Astrocyte (in vitro differentiated cells and primary cell): ENCODE data around the gene FSIP1. TPM values are rescaled to one million over a fixed set of nuclear protein-coding genes. Genes with fewer than 3 reads are reported as not detected.

Experiments used
- DNase-seq: peaks from one replicate; pipeline ENCODE4 v3.0.0-alpha.2; 2010; ENCODE audit warnings: low read depth
- FAIRE-seq: peaks from 2 replicates; lab custom pipeline; 2011; peaks lifted over from hg19 to GRCh38; lab: Jason Lieb, UNC
- H2AFZ ChIP-seq: 2 replicates; pipeline ENCODE4 v1.6.0; 2012; ENCODE audit warnings: low read depth, low read length, inconsistent platforms
- H3K27ac ChIP-seq: 2 replicates; pipeline ENCODE4 v1.5.1; 2011; ENCODE audit warnings: low read depth, low read length, inconsistent platforms
- H3K27me3 ChIP-seq: 2 replicates; pipeline ENCODE4 v1.6.0; 2011; ENCODE audit warnings: low read length, inconsistent platforms; ENCODE audit not compliant: insufficient read depth
- H3K36me3 ChIP-seq: 2 replicates; pipeline ENCODE4 v1.5.1; 2011; ENCODE audit warnings: low read length, inconsistent platforms; ENCODE audit not compliant: insufficient read depth
- H3K4me1 ChIP-seq: 2 replicates; pipeline ENCODE4 v1.5.1; 2011; ENCODE audit warnings: low read length, inconsistent platforms; ENCODE audit not compliant: insufficient read depth
- H3K4me2 ChIP-seq: 2 replicates; pipeline ENCODE4 v1.6.0; 2012; ENCODE audit warnings: low read length, inconsistent platforms
- H3K4me3 ChIP-seq: 2 replicates; pipeline ENCODE4 v1.5.1; 2011; ENCODE audit warnings: low read depth, mild to moderate bottlenecking, low read length, inconsistent platforms; ENCODE audit not compliant: insufficient read depth
- H3K79me2 ChIP-seq: 2 replicates; pipeline ENCODE4 v1.6.0; 2012; ENCODE audit warnings: mild to moderate bottlenecking, low read length, inconsistent platforms; ENCODE audit not compliant: insufficient read depth
- H3K9ac ChIP-seq: 2 replicates; pipeline ENCODE4 v1.6.0; 2012; ENCODE audit warnings: mild to moderate bottlenecking, low read length, inconsistent platforms
- H3K9me3 ChIP-seq: 2 replicates; pipeline ENCODE4 v1.5.1; 2012; ENCODE audit warnings: low read depth, mild to moderate bottlenecking, low read length, inconsistent platforms; ENCODE audit not compliant: insufficient read depth
- H4K20me1 ChIP-seq: 2 replicates; pipeline ENCODE4 v1.6.0; 2012; ENCODE audit warnings: low read length, inconsistent platforms; ENCODE audit not compliant: insufficient read depth
- H3K27ac Mint-ChIP-seq: one replicate; pipeline ENCODE4 v1.8.0; 2021; ENCODE audit warnings: mild to moderate bottlenecking, mixed read lengths; ENCODE audit not compliant: unreplicated experiment
- H3K27me3 Mint-ChIP-seq: one replicate; pipeline ENCODE4 v1.8.0; 2021; ENCODE audit warnings: low read depth, mixed read lengths; ENCODE audit not compliant: unreplicated experiment
- H3K36me3 Mint-ChIP-seq: one replicate; pipeline ENCODE4 v1.8.0; 2021; ENCODE audit warnings: low read depth, mixed read lengths; ENCODE audit not compliant: unreplicated experiment
- H3K4me1 Mint-ChIP-seq: one replicate; pipeline ENCODE4 v1.8.0; 2021; ENCODE audit warnings: low read depth, mixed read lengths; ENCODE audit not compliant: unreplicated experiment
- H3K4me3 Mint-ChIP-seq: one replicate; pipeline ENCODE4 v1.8.0; 2021; ENCODE audit warnings: mild to moderate bottlenecking, moderate library complexity, mixed read lengths; ENCODE audit not compliant: unreplicated experiment
- H3K9me3 Mint-ChIP-seq: one replicate; pipeline ENCODE4 v1.8.0; 2021; ENCODE audit warnings: mild to moderate bottlenecking, mixed read lengths; ENCODE audit not compliant: unreplicated experiment
- EZH2 ChIP-seq: IDR thresholded peaks from 2 replicates; pipeline ENCODE4 v1.6.1; 2012; ENCODE audit warnings: mild to moderate bottlenecking, low read length, inconsistent platforms; ENCODE audit not compliant: insufficient read depth
- total RNA-seq: library from RNA; stranded (reverse); gene quantifications from 2 replicates; pipeline ENCODE4 v1.2.1, GENCODE V29; 2021
- TF ChIP-seq, protein P1 (sequence below): IDR thresholded peaks from 2 replicates; pipeline ENCODE4 v1.5.1; 2011; ENCODE audit warnings: low read depth, mild to moderate bottlenecking, inconsistent platforms, low read length, moderate library complexity; ENCODE audit not compliant: insufficient read depth

FSIP1 gene
- total RNA-seq, 1 donor from 2014 or later = 0.77 TPM

GRCh38 chr15:39737196-39737550 lies 45.5 kb downstream of the FSIP1 start:
- FAIRE-seq = no peak
- no peak overlapping the region for H3K27ac Mint-ChIP-seq
- no peak overlapping the region for H3K4me3 Mint-ChIP-seq
- Histone ChIP-seq H3K4me3 (no peak overlapping the region), H3K79me2 (no peaks in the 10 kb centered on the region), H3K36me3 (no peaks in the 10 kb centered on the region), H2AFZ (no peak overlapping the region), H3K27me3 (no peaks in the 10 kb centered on the region), H3K4me1 (no peaks in the 10 kb centered on the region), H3K4me2 (no peak overlapping the region), H3K27ac (no peak overlapping the region), H4K20me1 (no peaks in the 10 kb centered on the region), H3K9ac (no peak overlapping the region), H3K9me3 (no peaks in the 10 kb centered on the region)
- H3K27me3 Mint-ChIP-seq = no peaks in the 10 kb centered on the region
- no peak for TF ChIP-seq EZH2
- TF ChIP-seq, protein P1, sequence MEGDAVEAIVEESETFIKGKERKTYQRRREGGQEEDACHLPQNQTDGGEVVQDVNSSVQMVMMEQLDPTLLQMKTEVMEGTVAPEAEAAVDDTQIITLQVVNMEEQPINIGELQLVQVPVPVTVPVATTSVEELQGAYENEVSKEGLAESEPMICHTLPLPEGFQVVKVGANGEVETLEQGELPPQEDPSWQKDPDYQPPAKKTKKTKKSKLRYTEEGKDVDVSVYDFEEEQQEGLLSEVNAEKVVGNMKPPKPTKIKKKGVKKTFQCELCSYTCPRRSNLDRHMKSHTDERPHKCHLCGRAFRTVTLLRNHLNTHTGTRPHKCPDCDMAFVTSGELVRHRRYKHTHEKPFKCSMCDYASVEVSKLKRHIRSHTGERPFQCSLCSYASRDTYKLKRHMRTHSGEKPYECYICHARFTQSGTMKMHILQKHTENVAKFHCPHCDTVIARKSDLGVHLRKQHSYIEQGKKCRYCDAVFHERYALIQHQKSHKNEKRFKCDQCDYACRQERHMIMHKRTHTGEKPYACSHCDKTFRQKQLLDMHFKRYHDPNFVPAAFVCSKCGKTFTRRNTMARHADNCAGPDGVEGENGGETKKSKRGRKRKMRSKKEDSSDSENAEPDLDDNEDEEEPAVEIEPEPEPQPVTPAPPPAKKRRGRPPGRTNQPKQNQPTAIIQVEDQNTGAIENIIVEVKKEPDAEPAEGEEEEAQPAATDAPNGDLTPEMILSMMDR = no peak
- H3K36me3 Mint-ChIP-seq = no peaks in the 10 kb centered on the region
- peaks cover 2% of the 10 kb centered on the region for H3K4me1 Mint-ChIP-seq
- no peak for DNase-seq
- no peaks in the 10 kb centered on the region for H3K9me3 Mint-ChIP-seq

DNA sequence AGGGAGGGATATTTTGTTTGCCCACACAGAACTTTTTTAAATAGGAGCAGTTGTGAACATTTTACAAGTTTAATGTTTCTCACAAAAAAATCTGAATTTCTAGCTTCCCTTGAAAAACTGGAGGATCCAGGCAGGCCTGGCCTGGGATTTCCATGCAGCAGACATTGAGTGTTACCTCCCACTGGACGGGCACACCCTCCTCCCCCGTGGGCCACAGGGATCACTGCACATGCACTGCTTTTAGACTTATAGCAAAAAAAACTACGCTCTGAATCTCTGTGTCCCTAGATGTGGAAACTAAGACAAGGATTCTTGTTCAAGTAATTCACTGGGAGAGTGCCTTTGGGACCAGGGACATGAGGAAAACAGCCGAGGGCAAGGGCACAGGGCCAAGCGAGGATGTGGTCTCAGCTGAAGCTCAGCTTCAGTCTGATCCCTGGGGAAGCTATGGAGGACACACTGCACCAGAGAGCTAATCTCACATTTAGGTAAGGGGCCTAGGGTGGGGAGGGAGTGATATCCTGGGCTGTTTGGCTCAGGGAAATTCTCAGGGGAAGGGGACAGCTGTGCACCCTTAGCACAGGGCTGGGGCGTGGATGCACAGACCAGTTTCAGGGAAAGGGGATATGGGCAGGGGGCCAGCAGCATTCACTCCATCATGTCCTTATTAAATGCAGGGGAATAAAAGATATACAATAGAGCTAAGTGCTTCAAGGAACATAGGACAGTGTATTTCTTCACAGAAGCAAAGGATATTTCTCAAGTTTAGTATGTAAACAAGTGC lies 46.0 kb downstream of the FSIP1 start:
- Mint-ChIP-seq H3K27ac (no peak overlapping the region), H3K4me3 (no peak overlapping the region), H3K27me3 (no peaks in the 10 kb centered on the region), H3K4me1 (peaks cover 2% of the 10 kb centered on the region), H3K36me3 (no peaks in the 10 kb centered on the region), H3K9me3 (no peaks in the 10 kb centered on the region)
- Histone ChIP-seq H3K9me3 (no peaks in the 10 kb centered on the region), H3K9ac (no peak overlapping the region), H3K4me2 (no peak overlapping the region), H3K4me1 (no peaks in the 10 kb centered on the region), H3K27me3 (no peaks in the 10 kb centered on the region), H3K27ac (no peak overlapping the region), H3K79me2 (no peaks in the 10 kb centered on the region), H3K4me3 (no peak overlapping the region), H3K36me3 (no peaks in the 10 kb centered on the region), H4K20me1 (no peaks in the 10 kb centered on the region), H2AFZ (no peak overlapping the region)
- no peak for FAIRE-seq
- DNase-seq = no peak
- TF ChIP-seq, protein P1 = no peak
- no peak for TF ChIP-seq EZH2

DNA sequence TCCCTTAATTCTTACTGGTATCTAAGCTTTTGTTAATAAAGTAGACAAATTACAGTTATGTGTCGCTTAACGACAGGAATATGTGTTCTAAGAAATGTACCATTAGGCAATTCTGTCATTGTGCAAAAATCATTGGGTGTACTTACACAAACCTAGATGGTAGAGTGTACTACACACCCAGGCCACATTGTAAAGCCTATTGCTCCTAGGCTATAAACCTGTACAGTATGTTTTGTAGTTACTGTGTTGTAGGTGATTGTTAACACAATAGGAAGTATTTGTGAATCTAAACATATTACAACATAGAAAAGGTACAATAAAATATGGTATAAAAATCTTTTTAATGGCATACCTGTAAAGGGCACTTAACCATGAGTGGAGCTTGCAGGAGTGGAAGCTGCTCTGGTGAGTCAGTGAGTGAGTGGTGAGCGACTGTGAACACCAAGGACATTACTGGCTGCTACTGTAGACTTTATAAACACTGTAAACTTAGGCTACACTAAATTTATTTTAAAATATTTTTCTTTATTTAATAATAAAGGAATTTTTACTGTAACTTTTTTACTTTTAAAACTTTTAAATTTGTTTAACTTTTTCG lies 47.4 kb downstream of the FSIP1 start:
- H3K4me3 ChIP-seq = no peak overlapping the region
- H3K79me2 ChIP-seq = no peaks in the 10 kb centered on the region
- H4K20me1 ChIP-seq = no peaks in the 10 kb centered on the region
- Mint-ChIP-seq H3K4me1 (no peaks in the 10 kb centered on the region), H3K36me3 (no peaks in the 10 kb centered on the region), H3K27me3 (no peaks in the 10 kb centered on the region), H3K9me3 (no peaks in the 10 kb centered on the region), H3K4me3 (no peak overlapping the region), H3K27ac (no peak overlapping the region)
- no peak for FAIRE-seq
- H3K36me3 ChIP-seq = no peaks in the 10 kb centered on the region
- no peaks in the 10 kb centered on the region for H3K9me3 ChIP-seq
- no peaks in the 10 kb centered on the region for H3K27me3 ChIP-seq
- no peak overlapping the region for H3K27ac ChIP-seq
- no peak overlapping the region for H3K4me2 ChIP-seq
- H2AFZ ChIP-seq = no peak overlapping the region
- H3K4me1 ChIP-seq = no peaks in the 10 kb centered on the region
- H3K9ac ChIP-seq = no peak overlapping the region
- no peak for DNase-seq
- TF ChIP-seq, protein P1 = no peak
- no peak for TF ChIP-seq EZH2
